GM18517 (cell line): ENCODE results near the gene ASB1.

Experiments used
- ATAC-seq: cut with Tn5 transposase; IDR thresholded peaks from one replicate; pipeline ENCODE4 v1.9.1; 2021; ENCODE audit warnings: mild to moderate bottlenecking, moderate library complexity; ENCODE audit not compliant: unreplicated experiment

ASB1 gene

DNA sequence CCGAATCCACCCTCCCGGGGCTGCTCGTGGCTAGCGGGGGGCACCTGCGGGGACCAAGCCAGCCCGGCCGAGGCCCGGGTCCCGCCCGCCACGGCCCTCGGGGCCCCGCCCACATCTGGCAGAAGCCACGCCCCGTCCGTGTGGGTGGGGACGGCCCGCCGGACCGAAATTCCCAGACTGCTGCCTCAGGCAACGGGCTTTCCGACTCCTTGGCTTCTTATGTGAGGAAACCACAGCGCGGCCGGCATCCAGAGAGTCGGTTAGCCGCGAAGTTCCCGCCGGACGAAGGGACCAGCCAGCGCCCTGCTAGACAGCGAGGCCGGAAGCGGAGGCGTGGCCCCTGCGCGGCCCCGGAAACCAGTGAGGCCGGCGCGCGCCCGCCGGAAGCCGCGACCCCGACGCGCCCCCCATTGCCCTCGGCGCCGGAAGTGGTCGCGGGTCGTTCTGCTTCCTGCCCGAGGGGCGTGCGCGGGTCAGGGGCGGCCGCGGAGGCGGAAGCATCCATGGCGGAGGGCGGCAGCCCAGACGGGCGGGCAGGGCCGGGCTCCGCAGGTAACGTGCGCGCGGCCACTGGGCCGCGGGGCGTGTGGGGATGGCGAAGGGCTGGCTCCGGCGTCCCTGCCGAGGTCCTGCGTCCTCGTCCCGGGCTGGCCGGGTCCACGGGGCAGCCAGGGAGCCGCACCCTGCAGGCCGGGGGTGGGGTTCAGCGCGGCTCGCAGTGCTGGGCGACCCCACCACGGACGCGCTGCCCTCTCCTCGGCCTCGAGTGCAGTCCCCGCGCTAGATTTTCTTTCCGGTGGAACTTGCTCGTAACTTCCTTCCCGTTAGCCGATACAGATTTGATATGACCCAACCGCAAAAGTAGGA lies at the start of gene ASB1:
ASB1 (plus strand) TSS at position 360 of the 867 bp plus-strand sequence; CDS start at position 504, 144 bp downstream.
- peak; percentile 74 for ATAC-seq

- no peak for ATAC-seq
These were observed 48.3 kb upstream of the ASB1 start for GRCh38 chr2:238378230-238379095.

- no peak for ATAC-seq
These were observed 47.5 kb upstream of the ASB1 start for GRCh38 chr2:238379096-238379810.

- ATAC-seq, result no peak
These were observed 46.4 kb upstream of the ASB1 start for GRCh38 chr2:238380336-238380735.

GRCh38 chr2:238380785-238381184 lies 45.9 kb upstream of the ASB1 start:
- ATAC-seq, result no peak

DNA sequence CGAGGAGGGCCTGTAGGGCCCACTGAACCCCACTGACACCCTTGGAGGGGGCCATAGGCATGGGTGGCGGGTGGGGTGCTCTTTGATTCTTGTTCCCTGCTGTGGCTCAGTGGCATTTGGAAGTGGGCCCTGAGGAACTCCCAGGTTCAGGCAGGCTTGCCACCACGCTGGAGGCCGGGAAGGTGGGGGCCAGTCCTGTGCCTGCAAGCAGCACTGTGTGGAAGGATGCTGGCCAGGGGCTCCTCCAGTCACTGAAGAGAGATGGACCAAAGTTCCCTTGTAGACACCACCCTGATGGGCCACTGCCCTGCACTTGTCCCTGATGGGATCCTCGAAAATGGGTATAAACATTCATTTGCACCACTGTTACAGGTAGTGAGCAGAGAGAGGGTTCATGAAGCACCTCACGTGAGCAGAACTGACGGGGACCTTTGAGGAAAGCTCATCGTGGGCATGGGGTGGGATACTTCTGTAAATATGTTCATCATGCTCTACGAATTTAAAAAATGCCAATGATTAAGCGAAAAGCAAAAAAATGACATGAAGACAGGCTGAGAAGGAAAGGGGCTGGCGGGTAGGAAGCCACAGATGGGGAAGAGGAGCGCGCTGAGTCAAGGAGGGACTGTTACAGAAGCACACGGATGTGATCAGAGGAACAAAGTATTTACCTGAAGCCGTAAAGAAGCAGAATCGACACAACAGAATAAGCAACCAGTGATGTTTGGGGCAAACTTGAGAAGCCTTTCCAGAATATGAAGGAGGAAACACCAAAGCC lies 45.2 kb upstream of the ASB1 start:
- no peak for ATAC-seq

DNA sequence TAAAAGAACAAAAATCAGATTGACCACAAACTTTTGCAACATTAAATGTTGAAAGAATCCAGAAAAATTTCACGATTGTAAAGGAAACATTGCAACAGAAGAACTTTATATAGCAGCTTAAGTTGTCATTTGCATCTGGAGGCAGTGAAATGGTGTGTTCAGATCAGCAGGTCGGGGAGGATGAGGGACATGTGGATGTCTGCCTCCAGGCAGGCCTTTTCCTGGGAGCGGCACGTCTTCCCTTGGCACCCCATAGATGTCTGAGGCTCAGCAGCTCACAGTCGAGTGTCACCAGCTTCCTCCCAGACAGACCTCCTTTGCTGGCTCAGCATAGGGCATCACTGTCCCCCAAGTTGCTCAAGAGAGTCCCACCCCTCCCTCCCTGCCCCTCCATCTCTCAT lies 44.3 kb upstream of the ASB1 start:
- ATAC-seq, result no peak

DNA sequence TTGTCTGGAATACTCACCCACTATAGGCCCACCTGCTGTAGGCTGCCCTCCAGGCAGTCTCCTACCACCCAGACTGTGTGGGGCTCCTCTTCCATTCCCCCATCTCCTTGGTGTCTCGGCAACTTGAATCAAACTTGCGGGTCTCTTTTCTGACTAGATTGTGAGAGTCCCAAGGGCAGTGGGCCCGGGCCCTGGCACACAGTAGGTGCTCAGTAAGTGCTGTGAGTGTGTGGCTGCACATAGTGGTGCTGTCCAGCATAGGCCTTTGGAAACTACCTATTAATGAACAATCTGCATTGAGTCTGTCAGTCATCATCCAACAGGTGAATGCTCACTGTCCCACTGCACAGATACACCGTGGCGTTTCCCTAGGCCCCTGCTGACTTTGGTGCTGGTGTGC lies 43.6 kb upstream of the ASB1 start:
- ATAC-seq, result no peak

DNA sequence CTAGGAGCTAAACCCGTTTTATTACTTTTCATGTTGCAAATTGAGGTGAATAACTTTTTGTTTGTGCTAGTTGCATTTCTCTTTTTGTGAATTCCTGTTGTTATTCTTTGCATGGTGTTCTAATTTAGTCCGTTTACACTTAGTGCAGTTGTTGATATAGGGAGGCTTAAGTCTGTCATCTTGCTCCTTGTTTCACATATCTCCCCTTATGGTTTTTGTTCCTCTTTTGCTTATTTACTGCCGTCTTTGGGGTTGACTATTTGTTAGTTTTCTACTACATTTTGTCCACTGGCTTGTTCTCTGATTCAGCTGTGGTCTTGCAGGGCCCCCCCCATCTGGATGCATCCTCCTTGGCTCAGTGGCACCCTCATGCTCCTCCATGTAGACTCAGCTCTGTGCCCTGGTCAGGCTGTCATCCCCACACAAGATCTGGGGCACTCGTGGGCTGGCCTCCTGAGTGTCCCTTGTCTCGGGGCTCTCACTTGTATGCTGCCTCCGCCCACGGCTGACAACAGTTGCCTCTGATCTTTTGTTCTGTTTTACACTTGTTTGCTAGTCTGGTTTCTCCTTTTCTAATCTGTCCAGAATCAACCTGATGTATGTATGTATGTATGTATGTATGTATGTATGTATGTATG lies 42.9 kb upstream of the ASB1 start:
- no peak for ATAC-seq

GRCh38 chr2:238387332-238387731 lies 39.4 kb upstream of the ASB1 start:
- no peak for ATAC-seq

- ATAC-seq, result no peak
These were observed 37.9 kb upstream of the ASB1 start for GRCh38 chr2:238388794-238389193.

DNA sequence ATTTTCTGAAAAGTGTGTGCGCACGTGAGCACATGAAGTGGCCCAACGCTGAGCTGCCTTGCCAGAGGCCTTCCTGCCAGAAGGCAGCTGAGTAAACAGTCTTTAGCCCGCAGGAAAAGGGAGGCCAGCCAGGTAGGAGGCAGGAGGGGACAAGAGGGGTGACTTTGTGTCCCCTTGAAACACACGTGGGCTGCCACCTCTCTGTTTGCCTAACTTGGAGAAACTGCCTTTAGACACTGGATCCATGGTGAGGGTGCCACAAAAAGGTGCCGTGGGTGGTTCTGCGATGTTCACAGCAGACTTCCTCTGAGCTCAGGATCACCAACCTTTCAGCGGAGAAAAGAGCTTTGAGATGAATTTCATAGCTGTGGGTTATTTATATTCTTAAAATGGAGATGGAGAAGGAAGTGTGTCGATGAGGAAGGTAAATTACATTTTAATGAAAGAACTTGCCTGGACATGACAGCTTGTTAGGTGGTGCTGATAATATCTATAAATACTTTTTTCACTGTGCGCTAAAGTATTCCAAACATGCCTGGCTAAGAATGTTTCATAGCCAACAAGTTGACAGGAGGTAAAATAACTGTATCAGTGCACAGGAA lies 36.6 kb upstream of the ASB1 start:
- no peak for ATAC-seq

- ATAC-seq, result no peak
These were observed 35.6 kb upstream of the ASB1 start for GRCh38 chr2:238391042-238391689.

DNA sequence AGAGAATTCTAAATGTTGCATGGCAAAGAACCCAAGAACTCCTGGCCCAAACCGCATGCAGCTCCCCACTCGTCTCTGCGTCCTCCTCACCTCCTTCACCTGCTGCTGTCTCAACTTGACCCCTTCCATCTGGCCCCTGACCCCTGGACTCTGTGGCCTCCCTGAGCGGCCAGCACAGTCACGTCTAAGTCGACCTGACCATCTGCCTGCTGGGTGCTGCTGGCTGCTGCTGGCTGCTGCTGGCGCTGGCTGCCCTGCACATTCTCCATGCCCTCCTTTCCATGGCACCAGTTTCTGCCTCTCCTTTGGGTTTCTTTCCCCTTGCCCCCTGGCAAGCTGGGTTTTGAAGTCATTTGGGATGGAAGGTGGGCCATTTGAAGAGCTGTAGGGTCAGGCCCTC lies 30.1 kb upstream of the ASB1 start:
- no peak for ATAC-seq

- ATAC-seq, result no peak
These were observed 29.4 kb upstream of the ASB1 start for GRCh38 chr2:238397356-238397755.

GRCh38 chr2:238398577-238398976 lies 28.1 kb upstream of the ASB1 start:
- ATAC-seq, result no peak

DNA sequence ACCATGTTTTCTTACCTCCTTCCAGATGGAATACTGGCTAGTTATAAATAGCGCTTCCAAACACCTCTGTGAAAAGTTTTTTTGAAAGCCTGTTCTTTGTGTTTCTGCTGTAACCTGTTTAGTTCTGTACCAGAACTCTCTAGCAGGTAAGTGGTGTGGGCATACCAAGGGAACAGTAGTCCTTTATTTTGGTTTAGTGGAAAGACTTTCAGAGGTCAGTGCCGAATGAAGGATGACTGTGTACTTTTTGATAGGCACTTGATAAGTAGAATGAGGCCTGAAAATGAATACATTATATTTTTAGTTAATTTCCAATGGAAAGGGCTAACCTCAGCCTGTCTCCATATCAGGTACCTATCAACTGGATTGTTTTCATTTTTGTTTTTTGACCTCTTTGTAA lies 27.6 kb upstream of the ASB1 start:
- ATAC-seq, result no peak

- ATAC-seq, result no peak
These were observed 25.2 kb upstream of the ASB1 start for GRCh38 chr2:238401551-238401950.
